ENCODE measurements around the gene RALGDS.
"Not testable (repeated sequence)": the region's sequence is repeated elsewhere in the genome, so short reads cannot be mapped to it uniquely, and the experiment has no call there.

DNA sequence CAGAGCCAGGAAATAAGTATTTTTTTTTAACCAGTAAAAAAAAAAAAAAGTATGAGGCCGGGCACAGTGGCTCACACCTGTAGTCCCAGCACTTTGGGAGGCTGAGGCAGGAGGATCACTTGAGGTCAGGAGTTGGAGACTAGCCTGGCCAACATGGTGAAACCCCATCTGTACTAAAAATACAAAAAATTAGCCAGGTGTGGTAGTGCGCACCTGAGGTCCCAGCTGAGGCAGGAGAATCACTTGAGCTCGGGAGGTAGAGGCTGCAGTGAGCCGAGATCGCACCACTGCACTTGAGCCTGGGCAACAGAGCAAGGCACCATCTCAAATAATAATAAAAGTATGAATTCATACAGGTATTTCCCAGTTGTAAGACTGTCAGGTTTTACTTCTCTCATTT lies 48.8 kb downstream of the RALGDS start:
- TF ChIP-seq, protein P1, sequence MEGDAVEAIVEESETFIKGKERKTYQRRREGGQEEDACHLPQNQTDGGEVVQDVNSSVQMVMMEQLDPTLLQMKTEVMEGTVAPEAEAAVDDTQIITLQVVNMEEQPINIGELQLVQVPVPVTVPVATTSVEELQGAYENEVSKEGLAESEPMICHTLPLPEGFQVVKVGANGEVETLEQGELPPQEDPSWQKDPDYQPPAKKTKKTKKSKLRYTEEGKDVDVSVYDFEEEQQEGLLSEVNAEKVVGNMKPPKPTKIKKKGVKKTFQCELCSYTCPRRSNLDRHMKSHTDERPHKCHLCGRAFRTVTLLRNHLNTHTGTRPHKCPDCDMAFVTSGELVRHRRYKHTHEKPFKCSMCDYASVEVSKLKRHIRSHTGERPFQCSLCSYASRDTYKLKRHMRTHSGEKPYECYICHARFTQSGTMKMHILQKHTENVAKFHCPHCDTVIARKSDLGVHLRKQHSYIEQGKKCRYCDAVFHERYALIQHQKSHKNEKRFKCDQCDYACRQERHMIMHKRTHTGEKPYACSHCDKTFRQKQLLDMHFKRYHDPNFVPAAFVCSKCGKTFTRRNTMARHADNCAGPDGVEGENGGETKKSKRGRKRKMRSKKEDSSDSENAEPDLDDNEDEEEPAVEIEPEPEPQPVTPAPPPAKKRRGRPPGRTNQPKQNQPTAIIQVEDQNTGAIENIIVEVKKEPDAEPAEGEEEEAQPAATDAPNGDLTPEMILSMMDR (IDR thresholded peaks at IDR 0.05 in 2 of 3, conservative IDR thresholded peaks at IDR 0.05 in 1 of 3; ENCODE audit: borderline replicate concordance in 1 of 3, insufficient read depth in 1 of 3, low read depth in 2 of 3, low read length in 2 of 3): not testable (repeated sequence)
- TF ChIP-seq POLR2AphosphoS5 (IDR thresholded peaks at IDR 0.05; ENCODE audit: low read depth, low read length); MAX (IDR thresholded peaks at IDR 0.05); TCF7L2 (IDR thresholded peaks at IDR 0.05; ENCODE audit: borderline replicate concordance, extremely low read depth, insufficient read depth, insufficient read length); POLR2A (IDR thresholded peaks at IDR 0.05; ENCODE audit: borderline replicate concordance, extremely low read depth, insufficient read depth, insufficient read length); ATF3 (IDR thresholded peaks at IDR 0.05); ZFX (IDR thresholded peaks at IDR 0.05); RAD21 (IDR thresholded peaks at IDR 0.05; ENCODE audit: low read depth); JUND (IDR thresholded peaks at IDR 0.05); EZH2 (IDR thresholded peaks at IDR 0.05): not testable (repeated sequence)
